PFSK-1 (cell line): ENCODE results near the gene CCL25.

Source experiments
- FOXP2 ChIP-seq: optimal IDR thresholded peaks from 2 replicates; pipeline ENCODE3; 2011; ENCODE audit warnings: borderline replicate concordance, control low read depth, inconsistent platforms; ENCODE audit not compliant: insufficient read depth; ENCODE audit errors: extremely low read length, extremely low read depth
- POLR2AphosphoS5 ChIP-seq: IDR thresholded peaks from 2 replicates; pipeline ENCODE4 v1.6.1; 2012; ENCODE audit warnings: low read depth, mild to moderate bottlenecking, control low read depth, low read length, moderate library complexity
- SIN3A ChIP-seq: IDR thresholded peaks from 2 replicates; pipeline ENCODE4 v1.6.1; 2012; ENCODE audit warnings: mild to moderate bottlenecking, low read length, moderate library complexity, borderline replicate concordance; ENCODE audit not compliant: insufficient read depth
- TAF1 ChIP-seq: IDR thresholded peaks from 2 replicates; pipeline ENCODE4 v1.6.1; 2012; ENCODE audit warnings: low read length, control low read depth, borderline replicate concordance; ENCODE audit not compliant: insufficient read depth
- TF ChIP-seq, protein P1 (sequence below), 2 experiments: IDR thresholded peaks; 2 replicates each; pipeline versions ENCODE4 v1.6.1 to v1.8.0; 2011 to 2012; ENCODE audit warnings: low read depth in 2 of 2, low read length in 2 of 2, control low read depth in 1 of 2, inconsistent platforms in 1 of 2, mild to moderate bottlenecking in 1 of 2, moderate library complexity in 1 of 2; ENCODE audit not compliant: insufficient read depth in 1 of 2

The CCL25 gene

DNA sequence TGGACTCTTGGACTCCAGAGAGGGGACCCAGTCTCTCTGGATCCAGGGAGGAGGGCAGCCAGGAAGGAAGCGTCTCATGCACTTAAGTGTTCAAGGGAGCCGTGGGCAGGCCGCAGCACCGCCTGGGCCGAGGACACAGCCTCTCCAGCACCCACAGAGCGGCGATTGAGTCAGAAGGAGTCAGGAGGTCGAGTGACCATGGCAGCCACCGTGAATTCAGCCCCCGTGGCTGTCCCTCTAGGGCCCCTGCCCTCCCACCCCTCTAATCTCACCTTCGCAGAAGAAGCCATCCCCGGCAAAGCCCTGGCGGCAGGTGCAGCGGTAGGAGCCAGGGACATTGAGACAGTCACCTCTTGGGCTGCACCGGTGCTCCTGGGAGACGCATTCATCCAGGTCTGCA lies 58.8 kb downstream of the CCL25 start:
- TF ChIP-seq FOXP2 = no peak
- no peak for TF ChIP-seq POLR2AphosphoS5
- no peak for TF ChIP-seq SIN3A
- no peak for TF ChIP-seq TAF1
- TF ChIP-seq, protein P1, sequence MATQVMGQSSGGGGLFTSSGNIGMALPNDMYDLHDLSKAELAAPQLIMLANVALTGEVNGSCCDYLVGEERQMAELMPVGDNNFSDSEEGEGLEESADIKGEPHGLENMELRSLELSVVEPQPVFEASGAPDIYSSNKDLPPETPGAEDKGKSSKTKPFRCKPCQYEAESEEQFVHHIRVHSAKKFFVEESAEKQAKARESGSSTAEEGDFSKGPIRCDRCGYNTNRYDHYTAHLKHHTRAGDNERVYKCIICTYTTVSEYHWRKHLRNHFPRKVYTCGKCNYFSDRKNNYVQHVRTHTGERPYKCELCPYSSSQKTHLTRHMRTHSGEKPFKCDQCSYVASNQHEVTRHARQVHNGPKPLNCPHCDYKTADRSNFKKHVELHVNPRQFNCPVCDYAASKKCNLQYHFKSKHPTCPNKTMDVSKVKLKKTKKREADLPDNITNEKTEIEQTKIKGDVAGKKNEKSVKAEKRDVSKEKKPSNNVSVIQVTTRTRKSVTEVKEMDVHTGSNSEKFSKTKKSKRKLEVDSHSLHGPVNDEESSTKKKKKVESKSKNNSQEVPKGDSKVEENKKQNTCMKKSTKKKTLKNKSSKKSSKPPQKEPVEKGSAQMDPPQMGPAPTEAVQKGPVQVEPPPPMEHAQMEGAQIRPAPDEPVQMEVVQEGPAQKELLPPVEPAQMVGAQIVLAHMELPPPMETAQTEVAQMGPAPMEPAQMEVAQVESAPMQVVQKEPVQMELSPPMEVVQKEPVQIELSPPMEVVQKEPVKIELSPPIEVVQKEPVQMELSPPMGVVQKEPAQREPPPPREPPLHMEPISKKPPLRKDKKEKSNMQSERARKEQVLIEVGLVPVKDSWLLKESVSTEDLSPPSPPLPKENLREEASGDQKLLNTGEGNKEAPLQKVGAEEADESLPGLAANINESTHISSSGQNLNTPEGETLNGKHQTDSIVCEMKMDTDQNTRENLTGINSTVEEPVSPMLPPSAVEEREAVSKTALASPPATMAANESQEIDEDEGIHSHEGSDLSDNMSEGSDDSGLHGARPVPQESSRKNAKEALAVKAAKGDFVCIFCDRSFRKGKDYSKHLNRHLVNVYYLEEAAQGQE (IDR thresholded peaks at IDR 0.05; ENCODE audit: insufficient read depth in 1 of 2, low read depth in 2 of 2, low read length in 2 of 2) = no peak
